PC-3 (cell line): ENCODE measurements around the gene SCN4B.

Experiments
- EZH2 ChIP-seq: fragments of 300-600 bp; sonication (generic); IDR thresholded peaks from one replicate; pipeline ENCODE4 v1.6.1; 2017; ENCODE audit warnings: antibody characterized with exemption, mild to moderate bottlenecking, low read length; ENCODE audit not compliant: unreplicated experiment
- TF ChIP-seq, protein P1 (sequence below): fragments of 300-600 bp; sonication (generic); conservative IDR thresholded peaks from 2 replicates; pipeline ENCODE4 v1.5.1; 2017; ENCODE audit warnings: antibody characterized with exemption, low read depth, mild to moderate bottlenecking, low read length

DNA sequence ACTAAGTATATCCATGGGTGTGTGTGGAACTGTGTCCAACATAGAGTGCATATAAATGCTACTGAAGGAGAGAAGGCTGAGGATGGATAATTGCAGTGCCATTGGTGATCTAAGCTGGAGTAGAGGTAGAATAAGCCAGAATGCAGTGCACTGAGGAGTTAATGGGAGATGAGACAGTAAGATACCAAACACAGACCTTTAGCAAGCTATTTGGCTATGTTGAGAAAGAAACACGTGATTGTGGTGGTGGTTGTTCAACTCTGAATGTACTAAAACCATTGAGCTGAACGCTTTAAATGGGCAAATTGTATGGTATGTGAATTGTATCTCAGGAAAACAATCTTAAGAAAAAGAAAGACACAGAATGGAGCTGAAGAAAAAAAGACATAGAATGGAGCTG lies 49.3 kb upstream of the SCN4B start:
- TF ChIP-seq, protein P1, sequence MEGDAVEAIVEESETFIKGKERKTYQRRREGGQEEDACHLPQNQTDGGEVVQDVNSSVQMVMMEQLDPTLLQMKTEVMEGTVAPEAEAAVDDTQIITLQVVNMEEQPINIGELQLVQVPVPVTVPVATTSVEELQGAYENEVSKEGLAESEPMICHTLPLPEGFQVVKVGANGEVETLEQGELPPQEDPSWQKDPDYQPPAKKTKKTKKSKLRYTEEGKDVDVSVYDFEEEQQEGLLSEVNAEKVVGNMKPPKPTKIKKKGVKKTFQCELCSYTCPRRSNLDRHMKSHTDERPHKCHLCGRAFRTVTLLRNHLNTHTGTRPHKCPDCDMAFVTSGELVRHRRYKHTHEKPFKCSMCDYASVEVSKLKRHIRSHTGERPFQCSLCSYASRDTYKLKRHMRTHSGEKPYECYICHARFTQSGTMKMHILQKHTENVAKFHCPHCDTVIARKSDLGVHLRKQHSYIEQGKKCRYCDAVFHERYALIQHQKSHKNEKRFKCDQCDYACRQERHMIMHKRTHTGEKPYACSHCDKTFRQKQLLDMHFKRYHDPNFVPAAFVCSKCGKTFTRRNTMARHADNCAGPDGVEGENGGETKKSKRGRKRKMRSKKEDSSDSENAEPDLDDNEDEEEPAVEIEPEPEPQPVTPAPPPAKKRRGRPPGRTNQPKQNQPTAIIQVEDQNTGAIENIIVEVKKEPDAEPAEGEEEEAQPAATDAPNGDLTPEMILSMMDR = no peak
- no peak for TF ChIP-seq EZH2
